K562 treated with DMSO at 1 percent for 24 hours (cell line): ENCODE data around the gene TRIM32. TPM values are rescaled to one million over a fixed set of nuclear protein-coding genes. Genes with fewer than 3 reads are reported as not detected.

ENCODE experiments used
- total RNA-seq: library from RNA; unstranded; fragments of 300-600 nt; gene quantifications from 2 replicates; pipeline ENCODE4 v1.2.3, GENCODE V29; 2022; ENCODE audit warnings: low read depth; ENCODE audit not compliant: insufficient read depth

TRIM32 gene, protein sequence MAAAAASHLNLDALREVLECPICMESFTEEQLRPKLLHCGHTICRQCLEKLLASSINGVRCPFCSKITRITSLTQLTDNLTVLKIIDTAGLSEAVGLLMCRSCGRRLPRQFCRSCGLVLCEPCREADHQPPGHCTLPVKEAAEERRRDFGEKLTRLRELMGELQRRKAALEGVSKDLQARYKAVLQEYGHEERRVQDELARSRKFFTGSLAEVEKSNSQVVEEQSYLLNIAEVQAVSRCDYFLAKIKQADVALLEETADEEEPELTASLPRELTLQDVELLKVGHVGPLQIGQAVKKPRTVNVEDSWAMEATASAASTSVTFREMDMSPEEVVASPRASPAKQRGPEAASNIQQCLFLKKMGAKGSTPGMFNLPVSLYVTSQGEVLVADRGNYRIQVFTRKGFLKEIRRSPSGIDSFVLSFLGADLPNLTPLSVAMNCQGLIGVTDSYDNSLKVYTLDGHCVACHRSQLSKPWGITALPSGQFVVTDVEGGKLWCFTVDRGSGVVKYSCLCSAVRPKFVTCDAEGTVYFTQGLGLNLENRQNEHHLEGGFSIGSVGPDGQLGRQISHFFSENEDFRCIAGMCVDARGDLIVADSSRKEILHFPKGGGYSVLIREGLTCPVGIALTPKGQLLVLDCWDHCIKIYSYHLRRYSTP
- 9.3 and 10.3 TPM in 2 replicates for total RNA-seq

DNA sequence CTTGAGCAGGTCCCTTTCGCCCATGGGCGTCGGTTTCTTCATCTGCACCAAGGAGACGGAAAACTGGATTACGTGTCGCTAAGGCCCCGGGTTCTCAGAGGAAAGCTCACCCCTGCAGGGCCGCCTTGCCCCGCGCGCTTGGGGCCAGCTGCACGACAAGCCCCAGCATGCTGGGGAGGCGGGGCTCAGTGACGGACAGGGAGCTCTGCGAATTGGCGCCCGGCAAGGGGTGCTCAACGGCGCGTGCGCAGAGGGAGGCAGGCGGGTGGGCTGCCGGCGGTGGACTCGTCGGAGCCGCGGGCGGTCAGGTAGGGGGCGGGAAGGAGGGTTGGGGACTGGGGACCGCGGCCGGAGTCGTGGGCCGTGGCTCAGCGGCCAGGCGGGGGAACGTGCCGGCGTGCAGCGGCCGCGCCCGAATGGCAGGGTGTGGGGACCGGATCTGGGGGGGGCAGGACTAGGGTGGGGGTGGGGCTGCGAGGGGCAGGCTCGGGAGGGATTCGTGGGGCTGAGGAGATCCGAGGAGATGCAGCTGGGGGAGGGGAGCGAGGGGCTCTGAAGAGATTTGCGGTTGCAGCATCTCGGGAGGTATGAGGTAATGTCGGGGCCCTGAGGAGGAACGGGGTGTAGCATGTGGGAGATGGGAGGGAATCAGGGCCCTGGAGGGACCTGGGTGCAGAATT, at the start of gene TRIM32:
Gene TRIM32, plus strand, starts transcription at position 232 of the 680 bp plus-strand sequence. CDS start 10,438 bp downstream, outside the sequence.

